HepG2 (cell line): ENCODE measurements around the gene NAT14. TPM values are rescaled to one million over a fixed set of nuclear protein-coding genes. Genes with fewer than 3 reads are reported as not detected.

Experiments
- BCL6 ChIP-seq: IDR thresholded peaks from 2 replicates; pipeline ENCODE4 v1.6.1; 2016; ENCODE audit warnings: missing genetic modification reagents, missing compliant biosample characterization
- CEBPB ChIP-seq: IDR thresholded peaks from 2 replicates; pipeline ENCODE4 v1.6.1; 2011; ENCODE audit warnings: low read depth, low read length, improper control_type of control experiment, borderline replicate concordance
- DDIT3 ChIP-seq: sonication (generic); formaldehyde crosslinking; IDR thresholded peaks from 2 replicates; pipeline ENCODE4 v1.4.0; 2020; ENCODE audit warnings: mild to moderate bottlenecking, missing genetic modification reagents
- EHMT2 ChIP-seq: fragments of 200-600 bp; sonication (generic); IDR thresholded peaks from 2 replicates; pipeline ENCODE4 v1.7.0; 2017; ENCODE audit warnings: antibody characterized with exemption, low read depth, low read length, borderline replicate concordance
- ISL2 ChIP-seq: sonication (generic); formaldehyde crosslinking; IDR thresholded peaks from 2 replicates; pipeline ENCODE4 v1.5.0; 2020; ENCODE audit warnings: missing genetic modification reagents
- KDM2A ChIP-seq: sonication (generic); formaldehyde crosslinking; IDR thresholded peaks from 2 replicates; pipeline ENCODE4 v1.4.0; 2020; ENCODE audit warnings: low read depth, missing genetic modification reagents, borderline replicate concordance
- MAZ ChIP-seq, 2 experiments: sonication (generic) in 1 of 2; formaldehyde crosslinking in 1 of 2; IDR thresholded peaks; 2 replicates each; pipeline versions ENCODE4 v1.5.0 to v1.6.1; 2012 to 2020; ENCODE audit warnings: low read depth in 2 of 2, mild to moderate bottlenecking in 2 of 2, borderline replicate concordance in 1 of 2, improper control_type of control experiment in 1 of 2, low read length in 1 of 2, missing genetic modification reagents in 1 of 2, moderate library complexity in 1 of 2
- ONECUT2 ChIP-seq: sonication (generic); formaldehyde crosslinking; IDR thresholded peaks from 2 replicates; pipeline ENCODE4 v1.4.0; 2020; ENCODE audit warnings: missing genetic modification reagents
- PHF20 ChIP-seq: sonication (generic); formaldehyde crosslinking; IDR thresholded peaks from 2 replicates; pipeline ENCODE4 v1.5.0; 2020; ENCODE audit warnings: mild to moderate bottlenecking, missing genetic modification reagents
- RARG ChIP-seq: sonication (generic); formaldehyde crosslinking; IDR thresholded peaks from 2 replicates; pipeline ENCODE4 v1.4.0; 2020; ENCODE audit warnings: low read depth, mild to moderate bottlenecking, missing genetic modification reagents
- RBM39 ChIP-seq: fragments of 200-400 bp; formaldehyde crosslinking; IDR thresholded peaks from one replicate; pipeline ENCODE4 v1.6.1; 2018; ENCODE audit warnings: antibody characterized with exemption, mild to moderate bottlenecking, low read depth, low read length; ENCODE audit not compliant: poor library complexity, severe bottlenecking
- RFX3 ChIP-seq: IDR thresholded peaks from 2 replicates; pipeline ENCODE4 v1.6.1; 2016; ENCODE audit warnings: missing biosample characterization, missing genetic modification reagents
- STAT5B ChIP-seq: sonication (generic); formaldehyde crosslinking; IDR thresholded peaks from 2 replicates; pipeline ENCODE4 v1.4.0; 2020; ENCODE audit warnings: missing genetic modification reagents
- TSC22D2 ChIP-seq: sonication (generic); formaldehyde crosslinking; IDR thresholded peaks from 2 replicates; pipeline ENCODE4 v1.5.1; 2020; ENCODE audit warnings: missing genetic modification reagents, mild to moderate bottlenecking, borderline replicate concordance
- YEATS2 ChIP-seq: sonication (generic); formaldehyde crosslinking; IDR thresholded peaks from 2 replicates; pipeline ENCODE4 v1.4.0; 2020; ENCODE audit warnings: missing genetic modification reagents, borderline replicate concordance
- ZC3H13 ChIP-seq: sonication (generic); formaldehyde crosslinking; IDR thresholded peaks from 2 replicates; pipeline ENCODE4 v1.8.1; 2023; ENCODE audit warnings: mild to moderate bottlenecking, missing genetic modification reagents, moderate library complexity
- ZGPAT ChIP-seq: IDR thresholded peaks from 2 replicates; pipeline ENCODE4 v1.6.1; 2016; ENCODE audit warnings: mild to moderate bottlenecking
- ZNF136 ChIP-seq: sonication (generic); formaldehyde crosslinking; IDR thresholded peaks from 2 replicates; pipeline ENCODE4 v1.8.1; 2022; ENCODE audit warnings: low read depth, mild to moderate bottlenecking, moderate library complexity, missing genetic modification reagents
- ZNF501 ChIP-seq: sonication (generic); formaldehyde crosslinking; IDR thresholded peaks from 2 replicates; pipeline ENCODE4 v1.5.1; 2020; ENCODE audit warnings: mild to moderate bottlenecking, moderate library complexity, missing genetic modification reagents
- ZNF570 ChIP-seq: sonication (generic); formaldehyde crosslinking; IDR thresholded peaks from 2 replicates; pipeline ENCODE4 v1.4.0; 2020; ENCODE audit warnings: mild to moderate bottlenecking, missing genetic modification reagents, borderline replicate concordance
- ZNF761 ChIP-seq: sonication (generic); formaldehyde crosslinking; conservative IDR thresholded peaks from 2 replicates; pipeline ENCODE4 v1.4.0; 2020; ENCODE audit warnings: mild to moderate bottlenecking, missing genetic modification reagents
- ZXDC ChIP-seq: sonication (generic); formaldehyde crosslinking; IDR thresholded peaks from 2 replicates; pipeline ENCODE4 v1.5.0; 2020; ENCODE audit warnings: mild to moderate bottlenecking, missing genetic modification reagents
- polyA plus RNA-seq, 8 experiments: library from polyadenylated mRNA; depleted of rRNA in 3 of 8; stranded (reverse) in 7 of 8; unstranded in 1 of 8; fragments of >200 nt; fragmentation: Illumina TruSeq in 4 of 8; extraction: Trizol in 4 of 8; gene quantifications; 2 replicates each; pipeline versions ENCODE4 v1.2.1 to v1.2.3, GENCODE V29; 2011 to 2016; ENCODE audit warnings: low read depth in 4 of 8, missing spikeins in 1 of 8, mixed read lengths in 1 of 8; ENCODE audit not compliant: insufficient read depth in 1 of 8
- total RNA-seq, 5 experiments: library from RNA; depleted of rRNA; stranded (reverse); fragments of >200 nt; fragmentation: Illumina TruSeq; extraction: Trizol; gene quantifications; 2 replicates each; pipeline ENCODE4 v1.2.3, GENCODE V29; 2016; ENCODE audit warnings: low read depth in 1 of 5

The NAT14 gene
- total and polyA plus RNA-seq, 2 of the 13 experiments (the other 11 are each of a cell fraction or from before 2014, with no cell fraction given) = 20.7 to 22.3 TPM

- TF ChIP-seq ZXDC (CRISPR knock-in tag) (no peak), YEATS2 (peak; percentile 19; the same call in 1 of the 2 replicates), ZNF761 (CRISPR knock-in tag) (peak; percentile 67; the same call in 1 of the 2 replicates), ZNF570 (CRISPR knock-in tag) (no peak), RFX3 (CRISPR knock-in tag) (peak; percentile 90), ZC3H13 (CRISPR knock-in tag) (peak; percentile 98), PHF20 (CRISPR knock-in tag) (no peak), ISL2 (CRISPR knock-in tag) (0 out of 2 replicates have a peak, but pooled peaks have one; percentile 16), ZGPAT (0 out of 2 replicates have a peak, but pooled peaks have one; percentile 34), DDIT3 (no peak), ONECUT2 (CRISPR knock-in tag) (no peak), CEBPB (no peak), STAT5B (CRISPR knock-in tag) (no peak), MAZ (IDR thresholded peaks at IDR 0.05; ENCODE audit: borderline replicate concordance, low read depth, low read length) (peak; percentile 49; the same call in 1 of the 2 replicates), MAZ (CRISPR knock-in tag; IDR thresholded peaks at IDR 0.05; ENCODE audit: low read depth) (no peak), RARG (no peak), TSC22D2 (CRISPR knock-in tag) (no peak), EHMT2 (no peak), ZNF501 (CRISPR knock-in tag) (peak; percentile 41; the same call in 1 of the 2 replicates), BCL6 (no peak), RBM39 (peak; percentile 42), KDM2A (peak; percentile 98), ZNF136 (no peak)
Observed at GRCh38 chr19:55484593-55485438, at the start of gene NAT14 (continued).
